ENCODE data around the gene COL18A1.

DNA sequence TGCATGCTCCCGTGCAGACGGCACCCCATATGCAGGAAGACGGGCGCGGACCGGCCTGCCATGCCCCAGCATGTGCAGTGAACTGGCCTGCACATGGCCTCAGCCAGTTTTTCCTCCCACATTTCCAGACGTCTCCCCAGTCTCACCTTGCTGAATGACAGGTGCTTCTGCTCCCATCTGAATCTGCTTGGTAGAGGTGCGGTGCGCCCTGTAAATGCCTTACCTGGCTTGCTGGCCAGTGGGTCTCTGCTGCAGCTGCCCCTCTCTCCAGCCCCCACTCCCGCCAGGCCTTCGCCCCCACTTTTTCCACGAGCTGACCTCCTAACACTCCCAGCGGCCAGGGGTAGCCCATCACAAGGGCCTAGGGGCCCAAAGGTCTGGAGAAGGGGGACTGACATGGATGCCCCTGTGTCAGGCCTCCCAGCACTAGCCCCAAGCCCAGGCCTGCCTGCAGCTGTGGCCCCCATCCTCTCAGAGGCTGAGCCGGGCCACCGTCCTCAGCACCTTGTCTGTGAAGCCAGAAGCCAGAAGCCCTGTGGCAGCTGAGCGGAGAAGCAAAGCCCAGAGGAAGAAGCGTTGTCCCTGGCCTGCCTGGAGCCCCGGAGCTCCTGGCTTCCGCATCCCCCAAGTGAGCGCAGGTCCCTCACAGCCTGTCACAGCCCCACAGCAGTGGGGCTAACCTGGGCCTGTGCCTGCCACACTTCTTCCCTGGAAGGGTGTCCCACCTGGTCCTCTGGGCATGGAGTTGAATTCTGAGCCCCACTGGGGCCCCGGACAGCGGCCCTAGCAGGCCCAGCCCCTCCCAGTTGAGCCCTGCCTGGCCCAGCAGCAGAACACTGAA is 140.9 kb downstream of the COL18A1 start:
- TF ChIP-seq, protein P1, sequence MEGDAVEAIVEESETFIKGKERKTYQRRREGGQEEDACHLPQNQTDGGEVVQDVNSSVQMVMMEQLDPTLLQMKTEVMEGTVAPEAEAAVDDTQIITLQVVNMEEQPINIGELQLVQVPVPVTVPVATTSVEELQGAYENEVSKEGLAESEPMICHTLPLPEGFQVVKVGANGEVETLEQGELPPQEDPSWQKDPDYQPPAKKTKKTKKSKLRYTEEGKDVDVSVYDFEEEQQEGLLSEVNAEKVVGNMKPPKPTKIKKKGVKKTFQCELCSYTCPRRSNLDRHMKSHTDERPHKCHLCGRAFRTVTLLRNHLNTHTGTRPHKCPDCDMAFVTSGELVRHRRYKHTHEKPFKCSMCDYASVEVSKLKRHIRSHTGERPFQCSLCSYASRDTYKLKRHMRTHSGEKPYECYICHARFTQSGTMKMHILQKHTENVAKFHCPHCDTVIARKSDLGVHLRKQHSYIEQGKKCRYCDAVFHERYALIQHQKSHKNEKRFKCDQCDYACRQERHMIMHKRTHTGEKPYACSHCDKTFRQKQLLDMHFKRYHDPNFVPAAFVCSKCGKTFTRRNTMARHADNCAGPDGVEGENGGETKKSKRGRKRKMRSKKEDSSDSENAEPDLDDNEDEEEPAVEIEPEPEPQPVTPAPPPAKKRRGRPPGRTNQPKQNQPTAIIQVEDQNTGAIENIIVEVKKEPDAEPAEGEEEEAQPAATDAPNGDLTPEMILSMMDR (IDR thresholded peaks at IDR 0.05): no peak
- TF ChIP-seq EZH2phosphoT487 (IDR thresholded peaks at IDR 0.05): no peak
